Stimulated activated naive CD8-positive, alpha-beta T cell treated with anti-CD3 and anti-CD28 coated beads, Interleukin-15, amount 100 ng/mL, for 72 hours (primary cell): ENCODE data around the gene JAG1.

ENCODE experiments used
- ATAC-seq: fragments of 150-1000 bp; cut with Tn5 transposase; 2 replicates; pipeline ENCODE4 v1.10.0; 2021; ENCODE audit warnings: mild to moderate bottlenecking, moderate library complexity
- DNase-seq, 2 donors: peaks; one replicate each; pipeline ENCODE4 v3.0.0; 2021 to 2022
- H3K27ac Mint-ChIP-seq, 2 donors: one replicate each; pipeline ENCODE4 v1.8.0; 2022; ENCODE audit warnings: mild to moderate bottlenecking in 2 of 2, mixed read lengths in 2 of 2, moderate library complexity in 2 of 2
- H3K27me3 Mint-ChIP-seq: one replicate; pipeline ENCODE4 v1.8.0; 2022; ENCODE audit warnings: mixed read lengths
- H3K4me1 Mint-ChIP-seq: one replicate; pipeline ENCODE4 v1.8.0; 2022; ENCODE audit warnings: mild to moderate bottlenecking, mixed read lengths
- H3K4me3 Mint-ChIP-seq, 2 donors: one replicate each; pipeline ENCODE4 v1.8.0; 2022; ENCODE audit warnings: mild to moderate bottlenecking in 2 of 2, mixed read lengths in 2 of 2, moderate library complexity in 1 of 2
- H3K9me3 Mint-ChIP-seq, 2 donors: one replicate each; pipeline ENCODE4 v1.8.0; 2022; ENCODE audit warnings: mixed read lengths in 2 of 2

Gene JAG1

DNA sequence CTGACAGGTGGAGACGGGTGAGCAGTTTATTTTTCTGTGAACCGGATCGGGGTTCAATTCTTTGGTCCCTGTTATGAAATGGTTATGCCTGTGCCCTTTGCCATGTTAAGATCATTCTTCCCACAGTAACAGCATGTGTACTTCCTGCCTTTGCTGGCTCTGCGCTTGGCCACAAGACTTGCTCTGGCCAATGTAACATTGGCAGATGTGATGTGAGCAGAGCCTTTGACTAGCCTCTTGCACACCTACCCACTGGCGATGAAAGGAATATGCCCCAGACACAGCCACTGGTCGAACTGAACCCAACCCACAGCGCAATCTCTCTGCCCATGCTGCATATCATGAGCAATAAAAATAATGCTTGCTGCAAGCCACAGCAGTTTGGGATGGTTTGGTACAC, 31.9 kb downstream of the JAG1 start:
- Mint-ChIP-seq H3K4me3 (no peak overlapping the region), H3K27me3 (no peaks in the 10 kb centered on the region), H3K4me1 (peaks cover 9% of the 10 kb centered on the region), H3K9me3 (no peaks in the 10 kb centered on the region), H3K27ac (no peak overlapping the region)
- ATAC-seq = no peak
- DNase-seq = no peak

DNA sequence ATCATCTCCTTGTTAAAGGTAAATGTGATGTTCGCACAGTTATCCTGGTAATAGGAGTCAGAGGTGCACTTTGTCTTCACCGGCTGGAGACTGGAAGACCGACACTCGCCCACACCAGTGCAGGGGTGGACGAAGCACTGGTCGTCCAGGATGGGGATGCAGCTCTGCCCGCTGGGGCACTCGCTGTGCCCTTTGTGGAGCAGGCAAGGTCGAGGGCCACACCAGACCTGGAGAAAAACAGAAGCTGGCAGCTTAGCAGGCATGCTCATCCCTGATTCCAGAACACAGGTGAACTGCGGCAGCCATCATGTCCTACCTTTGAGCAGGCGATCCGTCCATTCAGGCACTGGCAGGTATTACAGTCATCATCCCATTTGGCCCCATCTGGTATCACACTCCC, 32.3 kb downstream of the JAG1 start:
- Mint-ChIP-seq H3K4me1 (peaks cover 9% of the 10 kb centered on the region), H3K4me3 (no peak overlapping the region), H3K27me3 (no peaks in the 10 kb centered on the region), H3K9me3 (no peaks in the 10 kb centered on the region), H3K27ac (no peak overlapping the region)
- no peak for ATAC-seq
- DNase-seq = no peak

DNA sequence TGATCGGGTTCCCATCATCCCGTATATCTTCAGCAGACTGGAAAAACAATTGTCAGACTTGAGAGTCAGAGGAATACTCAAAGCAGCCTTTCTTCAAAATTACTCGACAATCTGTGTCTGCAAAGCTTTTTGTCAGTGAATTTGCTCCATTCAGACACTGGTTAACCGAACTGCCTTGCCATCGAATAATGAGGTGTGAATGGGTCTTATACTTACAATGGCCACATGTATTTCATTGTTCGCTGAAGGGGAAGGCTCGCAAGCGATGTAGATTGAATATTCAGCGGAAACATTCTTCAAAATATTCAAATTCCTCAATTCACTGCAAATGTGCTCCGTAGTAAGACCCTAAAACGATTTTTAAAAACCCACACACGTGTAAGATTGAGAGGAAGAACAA, 32.9 kb downstream of the JAG1 start:
- no peak for ATAC-seq
- H3K4me3 Mint-ChIP-seq = no peak overlapping the region
- no peak overlapping the region for H3K27ac Mint-ChIP-seq
- no peaks in the 10 kb centered on the region for H3K27me3 Mint-ChIP-seq
- no peaks in the 10 kb centered on the region for H3K9me3 Mint-ChIP-seq
- peaks cover 9% of the 10 kb centered on the region for H3K4me1 Mint-ChIP-seq
- no peak for DNase-seq

GRCh38 chr20:10639737-10640556, 33.9 kb downstream of the JAG1 start:
- ATAC-seq (no peak), DNase-seq (no peak)
- no peaks in the 10 kb centered on the region for H3K9me3 Mint-ChIP-seq
- no peak overlapping the region for H3K27ac Mint-ChIP-seq
- no peak overlapping the region for H3K4me3 Mint-ChIP-seq
- no peaks in the 10 kb centered on the region for H3K27me3 Mint-ChIP-seq
- H3K4me1 Mint-ChIP-seq = peaks cover 9% of the 10 kb centered on the region

DNA sequence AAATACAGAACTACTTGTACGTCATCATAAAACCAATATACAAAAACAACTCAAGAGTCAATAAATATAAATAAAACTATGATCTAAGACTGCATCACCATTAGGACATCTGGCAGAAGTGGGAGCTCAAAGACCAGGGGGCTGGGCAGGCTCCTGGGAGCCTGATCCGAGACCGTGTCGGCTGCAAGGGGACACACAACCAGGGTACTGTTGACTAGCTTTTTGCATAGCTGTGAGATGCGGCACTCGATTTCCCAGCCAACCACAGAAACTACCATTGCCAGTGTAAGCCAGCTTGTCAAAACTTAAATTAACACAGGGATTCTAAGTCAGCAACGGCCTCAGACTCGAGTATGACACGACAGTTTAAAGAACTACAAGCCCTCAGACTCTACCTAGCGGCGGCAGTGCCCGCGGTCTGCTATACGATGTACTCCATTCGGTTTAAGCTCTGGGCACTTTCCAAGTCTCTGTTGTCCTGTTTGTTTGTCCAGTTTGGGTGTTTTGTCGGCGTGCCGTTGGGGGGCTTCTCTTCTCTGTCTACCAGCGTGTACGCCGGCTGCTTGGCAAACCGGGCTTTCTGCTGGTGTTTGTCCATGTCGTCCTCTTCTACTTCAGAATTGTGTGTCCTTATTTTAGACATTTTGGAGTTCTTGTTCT, 34.6 kb downstream of the JAG1 start:
- Mint-ChIP-seq H3K27ac (no peak overlapping the region), H3K27me3 (no peaks in the 10 kb centered on the region), H3K9me3 (no peaks in the 10 kb centered on the region), H3K4me1 (peaks cover 3% of the 10 kb centered on the region), H3K4me3 (no peak overlapping the region)
- ATAC-seq (no peak), DNase-seq (no peak)

GRCh38 chr20:10637563-10637962, 36.2 kb downstream of the JAG1 start:
- ATAC-seq = no peak
- H3K4me3 Mint-ChIP-seq = no peak overlapping the region
- no peak overlapping the region for H3K27ac Mint-ChIP-seq
- H3K4me1 Mint-ChIP-seq = no peaks in the 10 kb centered on the region
- H3K27me3 Mint-ChIP-seq = no peaks in the 10 kb centered on the region
- no peaks in the 10 kb centered on the region for H3K9me3 Mint-ChIP-seq
- DNase-seq = no peak

- no peaks in the 10 kb centered on the region for H3K4me1 Mint-ChIP-seq
- no peak for DNase-seq
- no peak overlapping the region for H3K27ac Mint-ChIP-seq
- H3K27me3 Mint-ChIP-seq = no peaks in the 10 kb centered on the region
- no peaks in the 10 kb centered on the region for H3K9me3 Mint-ChIP-seq
- no peak overlapping the region for H3K4me3 Mint-ChIP-seq
- no peak for ATAC-seq
Measured at GRCh38 chr20:10637031-10637559, 36.7 kb downstream of the JAG1 start.

DNA sequence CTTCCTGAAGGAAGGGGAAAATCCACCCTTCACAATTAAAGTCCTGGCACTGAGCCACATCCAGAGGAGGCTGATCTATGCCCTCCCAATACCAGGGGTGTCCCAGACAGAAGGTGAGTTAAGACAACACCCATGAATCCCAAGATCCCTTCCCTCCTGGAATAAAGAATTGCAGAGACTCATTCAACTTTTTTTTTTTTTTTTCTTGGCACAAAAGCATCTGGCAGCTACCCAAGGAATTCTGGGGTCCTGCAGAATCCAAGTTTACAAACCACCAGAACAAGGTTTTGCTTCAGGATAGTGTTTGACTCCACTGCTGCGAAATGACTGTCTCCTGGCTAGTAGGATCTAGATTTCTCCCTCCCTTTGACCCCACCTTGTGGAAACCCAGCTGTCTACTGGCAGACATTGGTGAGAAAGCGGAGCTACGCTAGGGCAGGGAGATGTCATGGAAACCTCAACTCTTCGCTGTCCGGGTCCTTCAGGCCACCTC, 37.4 kb downstream of the JAG1 start:
- H3K4me1 Mint-ChIP-seq = no peaks in the 10 kb centered on the region
- no peaks in the 10 kb centered on the region for H3K27me3 Mint-ChIP-seq
- ATAC-seq = no peak
- H3K9me3 Mint-ChIP-seq = no peaks in the 10 kb centered on the region
- DNase-seq = no peak
- H3K4me3 Mint-ChIP-seq = no peak overlapping the region
- H3K27ac Mint-ChIP-seq = no peak overlapping the region

DNA sequence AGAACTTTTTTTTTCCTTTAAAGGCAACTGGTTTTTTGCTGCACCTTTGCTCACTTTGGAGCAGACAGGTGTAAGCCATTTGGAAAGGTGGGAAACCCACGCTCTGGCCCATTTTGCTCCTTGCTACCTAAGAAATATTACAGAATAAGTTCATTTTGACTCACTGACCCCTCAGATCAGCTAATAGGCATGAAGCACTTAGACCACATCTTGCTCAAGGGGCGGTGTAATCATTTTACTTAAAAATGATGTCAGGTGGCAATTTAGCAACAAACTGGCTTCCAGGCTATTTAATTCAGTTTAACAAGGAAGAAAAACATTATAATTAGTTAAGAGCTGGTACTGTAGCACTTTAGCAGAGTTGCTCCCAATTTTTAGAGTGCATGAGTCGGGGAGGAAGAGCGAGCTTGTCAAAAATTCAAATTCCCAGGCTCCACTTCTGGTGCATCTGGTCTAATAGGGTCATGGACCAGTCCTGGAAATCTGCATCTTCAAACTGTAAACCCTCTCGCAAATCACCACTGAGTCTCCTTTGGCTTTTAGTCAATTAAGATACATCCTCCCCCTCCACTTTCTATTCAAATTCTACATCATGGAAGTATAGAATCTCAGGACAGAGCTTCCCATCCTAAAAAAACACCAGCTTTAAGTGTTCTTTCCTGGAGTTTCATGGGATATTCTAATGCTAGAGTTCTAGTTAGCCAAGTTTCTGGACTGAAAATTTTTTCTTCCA, 38.2 kb downstream of the JAG1 start:
- no peak overlapping the region for H3K4me3 Mint-ChIP-seq
- no peaks in the 10 kb centered on the region for H3K4me1 Mint-ChIP-seq
- H3K27me3 Mint-ChIP-seq = no peaks in the 10 kb centered on the region
- DNase-seq (no peak), ATAC-seq (no peak)
- no peaks in the 10 kb centered on the region for H3K9me3 Mint-ChIP-seq
- H3K27ac Mint-ChIP-seq = no peak overlapping the region

GRCh38 chr20:10634683-10635411, 39.0 kb downstream of the JAG1 start:
- H3K27ac Mint-ChIP-seq = no peak overlapping the region
- DNase-seq (no peak), ATAC-seq (no peak)
- no peak overlapping the region for H3K4me3 Mint-ChIP-seq
- no peaks in the 10 kb centered on the region for H3K27me3 Mint-ChIP-seq
- no peaks in the 10 kb centered on the region for H3K9me3 Mint-ChIP-seq
- H3K4me1 Mint-ChIP-seq = no peaks in the 10 kb centered on the region

DNA sequence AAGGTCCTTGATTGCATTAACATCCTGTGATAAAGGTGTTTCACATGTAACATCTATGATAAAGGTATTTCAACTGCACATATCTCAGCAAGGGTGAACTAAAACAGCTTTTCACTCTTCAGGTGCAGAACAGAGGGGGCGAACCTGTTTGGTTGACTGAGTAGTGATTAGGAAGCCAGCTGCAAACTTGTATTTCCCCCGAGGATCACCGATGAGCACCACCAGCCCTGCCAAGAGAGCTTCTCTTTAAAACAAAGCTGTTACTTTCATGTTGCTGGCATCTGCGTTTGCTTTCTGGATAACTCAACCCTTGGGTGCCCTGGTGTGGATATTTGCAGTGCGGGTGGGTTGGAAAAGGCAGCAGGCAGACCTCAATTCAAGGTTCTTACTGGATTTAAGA, 39.6 kb downstream of the JAG1 start:
- no peak for DNase-seq
- no peaks in the 10 kb centered on the region for H3K4me1 Mint-ChIP-seq
- no peak overlapping the region for H3K4me3 Mint-ChIP-seq
- H3K27me3 Mint-ChIP-seq = no peaks in the 10 kb centered on the region
- H3K9me3 Mint-ChIP-seq = no peaks in the 10 kb centered on the region
- no peak overlapping the region for H3K27ac Mint-ChIP-seq
- ATAC-seq = no peak

- DNase-seq (no peak), ATAC-seq (no peak)
- no peak overlapping the region for H3K27ac Mint-ChIP-seq
- H3K4me1 Mint-ChIP-seq = no peaks in the 10 kb centered on the region
- no peaks in the 10 kb centered on the region for H3K27me3 Mint-ChIP-seq
- H3K4me3 Mint-ChIP-seq = no peak overlapping the region
- no peaks in the 10 kb centered on the region for H3K9me3 Mint-ChIP-seq
Measured at GRCh38 chr20:10633718-10634117, 40.1 kb downstream of the JAG1 start.

DNA sequence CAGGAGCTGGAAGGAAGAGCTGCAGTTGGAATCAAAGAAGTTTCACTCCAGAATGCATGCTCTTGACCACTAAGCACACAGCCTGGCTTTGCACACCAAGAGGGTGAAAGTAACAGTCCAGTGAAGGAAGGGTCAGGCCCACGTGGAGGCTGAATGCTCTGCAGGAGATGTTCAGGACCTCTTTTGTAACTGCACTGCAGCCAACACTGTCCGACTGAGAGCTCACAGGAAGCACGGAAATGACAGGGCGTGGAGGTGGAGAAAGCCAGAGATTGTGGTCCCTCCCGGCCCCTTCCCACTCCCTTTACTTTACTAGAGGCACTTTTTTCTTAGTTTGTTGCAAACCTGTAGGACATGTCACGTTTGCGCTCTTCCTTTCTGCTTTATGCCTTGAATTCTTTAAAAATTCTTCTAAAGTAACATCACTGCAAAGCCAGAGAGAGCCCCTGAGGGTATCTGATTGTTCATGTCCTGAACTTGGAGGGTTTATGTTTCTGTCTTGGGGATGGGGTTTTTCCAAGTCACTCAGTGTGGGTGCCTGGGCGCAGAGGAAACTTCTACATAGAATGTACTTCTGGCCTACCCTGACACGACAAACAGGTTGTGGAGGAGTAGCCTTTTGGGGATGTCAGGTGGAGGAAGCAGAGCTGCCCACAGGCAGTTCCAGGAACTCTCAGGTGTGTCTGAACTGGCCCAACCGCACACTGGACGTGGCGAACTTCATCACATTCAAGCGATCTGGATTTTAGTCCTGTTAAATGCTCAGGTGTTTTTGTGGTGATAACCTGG, 40.9 kb downstream of the JAG1 start:
- Mint-ChIP-seq H3K27ac (peak overlapping the region in 1 of 2 donors; percentile 7), H3K27me3 (no peaks in the 10 kb centered on the region), H3K4me3 (no peak overlapping the region), H3K4me1 (no peaks in the 10 kb centered on the region), H3K9me3 (no peaks in the 10 kb centered on the region)
- no peak for DNase-seq
- no peak for ATAC-seq

GRCh38 chr20:10631126-10631525, 42.7 kb downstream of the JAG1 start:
- Mint-ChIP-seq H3K4me1 (no peaks in the 10 kb centered on the region), H3K27me3 (no peaks in the 10 kb centered on the region), H3K27ac (no peak overlapping the region), H3K4me3 (no peak overlapping the region), H3K9me3 (no peaks in the 10 kb centered on the region)
- ATAC-seq (no peak), DNase-seq (no peak)
